ENCODE data around the gene RAB25.
"Not testable (repeated sequence)": the region's sequence is repeated elsewhere in the genome, so short reads cannot be mapped to it uniquely, and the experiment has no call there.

Gene RAB25

GRCh38 chr1:156102633-156103511 is 41.9 kb downstream of the RAB25 start:
- no peak for DNase-seq (ENCODE audit: low read depth)

GRCh38 chr1:156103521-156103947 is 42.6 kb downstream of the RAB25 start:
- no peak for DNase-seq (ENCODE audit: low read depth)

- DNase-seq (ENCODE audit: low read depth): no peak
Observed at GRCh38 chr1:156104065-156104810, 43.3 kb downstream of the RAB25 start.

- no peak for DNase-seq (ENCODE audit: low read depth)
Observed at GRCh38 chr1:156104861-156105832, 44.2 kb downstream of the RAB25 start.

- DNase-seq (ENCODE audit: low read depth): no peak
Observed at GRCh38 chr1:156106624-156107488, 45.9 kb downstream of the RAB25 start.

GRCh38 chr1:156108057-156108456 is 47.1 kb downstream of the RAB25 start:
- no peak for DNase-seq (ENCODE audit: low read depth)

GRCh38 chr1:156108664-156109241 is 47.8 kb downstream of the RAB25 start:
- DNase-seq (ENCODE audit: low read depth): no peak

GRCh38 chr1:156110252-156110651 is 49.3 kb downstream of the RAB25 start:
- DNase-seq (ENCODE audit: low read depth): no peak

- DNase-seq (ENCODE audit: low read depth): no peak
Observed at GRCh38 chr1:156111355-156111962, 50.5 kb downstream of the RAB25 start.

- no peak for DNase-seq (ENCODE audit: low read depth)
Observed at GRCh38 chr1:156112276-156113137, 51.5 kb downstream of the RAB25 start.

GRCh38 chr1:156113282-156113950 is 52.5 kb downstream of the RAB25 start:
- no peak for DNase-seq (ENCODE audit: low read depth)

GRCh38 chr1:156114101-156114918 is 53.4 kb downstream of the RAB25 start, which contains the start of gene LMNA:
Gene LMNA (plus strand): TSS chr1:156114711. CDS start chr1:156114919, 208 bp downstream.
- DNase-seq (ENCODE audit: low read depth): peak; percentile 63

GRCh38 chr1:156114919-156115513 is 54.1 kb downstream of the RAB25 start:
- DNase-seq (ENCODE audit: low read depth): no peak

- no peak for DNase-seq (ENCODE audit: low read depth)
Observed at GRCh38 chr1:156115514-156116374, 54.8 kb downstream of the RAB25 start.

GRCh38 chr1:156116731-156117130 is 55.8 kb downstream of the RAB25 start:
- not testable (repeated sequence) for DNase-seq (ENCODE audit: low read depth)

Data from activated T-cell treated with anti-CD3 and anti-CD28 coated beads for 1 hour (primary cell).